SK-N-MC (cell line): ENCODE measurements around the gene PLK4.

Experiments used
- EZH2 ChIP-seq: fragments of 200-600 bp; sonication (generic); IDR thresholded peaks from one replicate; pipeline ENCODE4 v1.6.1; 2017; ENCODE audit warnings: antibody characterized with exemption
- FOXP2 ChIP-seq: optimal IDR thresholded peaks from 2 replicates; pipeline ENCODE3; 2011; ENCODE audit warnings: mild to moderate bottlenecking, moderate library complexity; ENCODE audit not compliant: insufficient read depth; ENCODE audit errors: extremely low read length, control extremely low read depth
- POLR2AphosphoS5 ChIP-seq: IDR thresholded peaks from 2 replicates; pipeline ENCODE4 v1.6.1; 2012; ENCODE audit warnings: mild to moderate bottlenecking, low read depth, low read length, borderline replicate concordance

GRCh38 chr4:127844601-127845116, 36.0 kb upstream of the PLK4 start:
- TF ChIP-seq EZH2 (no peak), POLR2AphosphoS5 (no peak), FOXP2 (no peak)
